HG02870 (cell line): ENCODE results near the gene PLXNA1.

Experiments
- ATAC-seq: cut with Tn5 transposase; IDR thresholded peaks from one replicate; pipeline ENCODE4 v1.9.1; 2021; ENCODE audit warnings: mild to moderate bottlenecking, moderate library complexity; ENCODE audit not compliant: unreplicated experiment

Gene PLXNA1

GRCh38 chr3:126985132-126985985 lies 2.4 kb downstream of the PLXNA1 start:
- no peak for ATAC-seq

GRCh38 chr3:126986001-126986400 lies 3.1 kb downstream of the PLXNA1 start:
- ATAC-seq, result no peak

- no peak for ATAC-seq
Measured at GRCh38 chr3:126987129-126987528, 4.2 kb downstream of the PLXNA1 start.

- no peak for ATAC-seq
Measured at GRCh38 chr3:126987596-126987995, 4.7 kb downstream of the PLXNA1 start.

- ATAC-seq, result no peak
Measured at GRCh38 chr3:126988451-126989021, 5.6 kb downstream of the PLXNA1 start.

GRCh38 chr3:126989316-126990023 lies 6.6 kb downstream of the PLXNA1 start:
- ATAC-seq, result no peak

GRCh38 chr3:126990024-126990700 lies 7.2 kb downstream of the PLXNA1 start:
- ATAC-seq, result no peak

- no peak for ATAC-seq
Measured at GRCh38 chr3:126990890-126991289, 8.0 kb downstream of the PLXNA1 start.

- no peak for ATAC-seq
Measured at GRCh38 chr3:126991366-126992200, 8.7 kb downstream of the PLXNA1 start.

- no peak for ATAC-seq
Measured at GRCh38 chr3:126992216-126992615, 9.3 kb downstream of the PLXNA1 start.

GRCh38 chr3:126992776-126993175 lies 9.9 kb downstream of the PLXNA1 start:
- no peak for ATAC-seq

GRCh38 chr3:126993436-126993835 lies 10.5 kb downstream of the PLXNA1 start:
- no peak for ATAC-seq

GRCh38 chr3:126994661-126995245 lies 11.8 kb downstream of the PLXNA1 start:
- ATAC-seq, result no peak

- ATAC-seq, result no peak
Measured at GRCh38 chr3:126995254-126995780, 12.4 kb downstream of the PLXNA1 start.

GRCh38 chr3:126995926-126996512 lies 13.1 kb downstream of the PLXNA1 start:
- no peak for ATAC-seq

- ATAC-seq, result no peak
Measured at GRCh38 chr3:126996905-126997304, 14.0 kb downstream of the PLXNA1 start.

- ATAC-seq, result no peak
Measured at GRCh38 chr3:126997455-126998038, 14.6 kb downstream of the PLXNA1 start.

GRCh38 chr3:126998320-126998719 lies 15.4 kb downstream of the PLXNA1 start:
- no peak for ATAC-seq

GRCh38 chr3:126998728-126999127 lies 15.8 kb downstream of the PLXNA1 start:
- no peak for ATAC-seq
